NCI-H2196 treated with DMSO at 0.1 percent for 48 hours (cell line): ENCODE data around the gene IQGAP2.
"Not testable (repeated sequence)": the region's sequence is repeated elsewhere in the genome, so short reads cannot be mapped to it uniquely, and the experiment has no call there.

Source experiments
- DNase-seq: peaks from one replicate; lab custom pipeline; 2025; ENCODE audit not compliant: unreplicated experiment; lab: John Stamatoyannopoulos, UW

IQGAP2 gene

DNA sequence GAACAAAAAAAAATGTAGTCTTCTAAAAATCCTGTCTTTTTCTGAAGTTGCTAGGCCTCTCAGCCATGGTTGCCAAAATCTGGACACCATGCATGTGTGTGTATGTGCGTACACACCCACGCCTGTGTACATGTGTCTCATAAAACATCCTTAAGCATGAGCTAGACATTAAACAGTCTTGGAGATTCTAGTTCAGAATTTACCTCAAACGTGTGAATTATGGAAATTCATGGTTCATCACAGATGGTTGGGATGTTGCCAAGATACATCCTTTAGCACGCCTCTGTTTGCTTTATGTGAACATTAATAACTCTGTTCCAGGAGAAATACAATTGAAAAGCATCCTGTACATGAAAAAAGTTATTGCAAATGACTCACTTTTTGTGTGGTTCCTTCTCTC is 167.1 kb downstream of the IQGAP2 start:
- no peak for DNase-seq

DNA sequence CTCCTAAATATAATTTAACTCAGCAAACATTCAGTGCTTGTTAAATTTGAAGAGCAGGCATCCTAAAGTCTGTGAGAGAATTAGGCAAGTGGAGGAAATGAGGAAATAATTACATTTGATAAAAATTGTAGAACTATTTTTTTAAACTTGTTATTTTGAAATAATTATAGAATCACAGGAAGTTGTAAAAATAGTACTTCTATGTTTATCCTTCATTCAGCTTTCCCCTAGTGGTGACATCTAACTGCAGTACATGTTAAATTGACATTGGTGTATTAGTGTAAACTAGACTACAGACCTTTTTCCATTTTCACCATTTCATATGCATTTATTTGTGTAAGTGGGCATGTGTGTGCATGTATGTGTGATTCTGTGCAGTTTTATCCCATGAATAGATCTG is 168.5 kb downstream of the IQGAP2 start:
- DNase-seq, result no peak

DNA sequence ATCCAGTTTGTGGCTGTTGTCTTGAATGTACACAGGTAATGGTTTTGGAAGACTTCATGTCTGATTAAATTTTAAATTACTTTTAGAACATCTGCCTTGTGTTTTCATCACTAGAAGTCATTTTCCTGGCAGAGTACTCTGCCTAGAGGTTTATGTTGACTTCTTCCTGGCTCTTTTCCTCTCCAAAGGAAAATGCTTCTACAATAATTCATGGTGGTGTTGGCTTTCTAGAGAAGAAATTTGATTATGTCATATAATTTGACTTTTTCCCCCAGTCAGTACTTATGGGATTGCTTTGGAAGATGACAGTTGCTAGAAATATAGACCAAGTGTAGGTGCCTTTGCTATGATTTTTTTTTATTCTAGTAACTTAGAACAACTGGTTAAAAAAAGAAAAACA is 173.4 kb downstream of the IQGAP2 start:
- no peak for DNase-seq

DNA sequence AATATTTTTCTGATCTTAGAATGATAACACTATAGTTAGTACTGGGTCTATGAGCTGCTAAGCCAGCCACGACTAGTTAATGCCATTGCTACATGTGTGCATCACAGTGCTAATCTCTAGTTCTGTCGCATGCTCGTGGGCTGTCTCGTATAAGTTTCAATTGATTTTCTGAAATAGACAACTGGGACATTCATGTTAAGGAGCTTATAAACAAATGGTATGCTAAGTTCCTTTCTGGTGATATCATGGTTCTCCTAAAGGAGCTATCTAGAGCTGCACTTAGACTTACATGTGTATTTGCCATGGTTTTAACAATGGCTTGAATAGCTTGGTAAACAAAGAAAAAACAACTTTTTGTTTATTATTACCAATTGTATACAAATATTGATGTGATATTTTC is 173.9 kb downstream of the IQGAP2 start:
- DNase-seq, result no peak

- DNase-seq, result no peak
These were observed 176.3 kb downstream of the IQGAP2 start for GRCh38 chr5:76579166-76579937.

DNA sequence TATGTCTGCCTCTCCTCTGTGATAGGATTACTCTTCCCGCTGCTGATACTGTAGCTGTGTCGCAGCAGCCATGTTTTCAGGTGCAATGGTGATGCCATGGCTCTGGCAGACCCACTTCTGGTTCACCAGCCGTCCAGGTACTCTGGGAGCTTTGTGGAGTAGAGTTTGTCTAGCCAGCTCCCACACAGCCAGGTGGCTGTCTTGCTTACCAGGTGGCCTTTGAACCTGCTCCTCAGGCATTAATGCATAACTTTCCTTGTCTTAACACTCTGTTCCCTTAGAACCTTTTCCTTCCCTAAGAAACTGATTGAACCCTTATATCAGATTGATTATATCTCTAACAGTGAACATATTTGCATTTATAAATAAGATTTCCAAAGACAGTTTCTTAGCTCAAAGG is 177.9 kb downstream of the IQGAP2 start:
- no peak for DNase-seq

DNA sequence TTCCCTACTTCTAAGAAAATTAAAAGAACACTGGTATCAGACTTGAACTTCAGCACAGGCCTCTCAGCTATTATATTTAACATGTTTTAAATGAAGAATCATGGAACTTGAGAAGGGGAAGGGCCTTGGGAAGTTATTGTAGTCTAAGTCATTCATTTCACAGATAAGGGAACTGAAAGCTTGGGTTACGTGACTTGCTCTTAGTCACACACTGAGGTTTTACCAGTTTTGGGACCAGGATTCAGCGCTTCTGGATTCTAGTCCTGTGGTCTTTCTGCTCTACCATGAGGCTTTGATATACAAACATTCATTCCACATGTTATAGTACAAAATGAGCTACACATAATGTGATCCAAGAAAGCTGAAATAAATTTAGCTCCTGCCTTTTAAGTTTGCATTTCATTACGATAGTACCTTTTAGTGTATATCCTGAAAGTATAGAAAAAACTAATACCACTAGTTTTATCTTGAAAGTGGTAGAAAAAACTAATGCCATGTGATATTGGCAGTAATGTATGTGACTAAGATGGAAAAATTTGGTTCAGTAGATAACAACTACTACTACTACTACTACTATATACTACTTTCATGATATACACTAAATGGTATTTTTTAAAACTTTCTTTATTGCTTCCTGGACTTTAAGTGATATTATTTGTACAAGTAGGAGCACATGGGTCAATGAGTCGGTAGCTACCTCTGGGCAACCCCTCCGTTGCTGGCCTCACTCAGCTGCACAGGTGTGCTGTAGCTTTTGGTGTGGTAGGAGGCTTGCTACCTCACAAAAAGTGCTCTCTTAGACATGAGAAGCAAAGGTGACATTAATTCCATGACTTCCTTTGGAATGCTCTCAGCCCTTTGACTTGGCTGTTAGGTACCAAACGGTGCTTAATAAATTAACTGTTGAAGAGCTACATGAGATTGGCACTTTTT is 179.4 kb downstream of the IQGAP2 start:
- no peak for DNase-seq

GRCh38 chr5:76583163-76584047 is 180.3 kb downstream of the IQGAP2 start:
- no peak for DNase-seq

DNA sequence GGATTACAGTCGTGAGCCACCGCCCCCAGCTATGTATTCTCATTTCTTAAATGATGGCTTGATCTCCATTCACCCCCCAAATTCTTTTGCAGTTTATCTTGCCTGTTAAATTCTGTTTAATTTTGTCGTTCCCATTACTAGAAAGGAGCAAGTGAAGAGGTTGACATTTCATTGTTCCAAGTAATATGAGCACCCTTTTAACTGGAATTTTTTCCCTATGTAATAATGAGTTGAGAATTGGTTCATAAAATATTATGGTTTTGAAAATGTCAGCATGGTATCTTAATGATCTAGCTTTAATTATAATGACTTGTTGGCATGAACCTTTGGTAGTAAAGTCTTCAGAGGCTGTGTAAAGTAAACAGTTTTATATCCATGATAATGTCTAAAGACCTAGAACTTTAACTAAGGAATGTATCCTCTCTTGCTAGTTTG is 182.7 kb downstream of the IQGAP2 start:
- DNase-seq, result no peak

GRCh38 chr5:76586531-76586930 is 183.4 kb downstream of the IQGAP2 start:
- no peak for DNase-seq

DNA sequence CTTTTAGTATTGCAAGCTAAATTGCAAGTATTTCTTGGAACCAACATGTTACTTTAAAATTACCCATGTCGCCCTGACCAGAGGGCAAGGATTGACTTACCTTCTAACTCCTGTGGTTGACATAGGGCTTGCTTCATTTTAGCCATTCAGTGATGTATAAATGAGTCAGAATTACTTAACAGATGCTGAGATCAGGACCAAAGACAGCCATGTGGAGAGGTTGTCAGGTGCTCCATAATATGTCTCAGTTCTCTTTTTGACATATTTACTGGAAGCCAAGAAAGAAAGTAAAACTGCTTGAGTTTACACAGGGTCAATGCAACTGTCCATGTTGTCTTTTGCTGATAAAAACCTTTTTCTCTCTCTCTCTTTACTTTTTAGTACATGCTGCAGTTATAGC is 186.9 kb downstream of the IQGAP2 start:
- no peak for DNase-seq

DNA sequence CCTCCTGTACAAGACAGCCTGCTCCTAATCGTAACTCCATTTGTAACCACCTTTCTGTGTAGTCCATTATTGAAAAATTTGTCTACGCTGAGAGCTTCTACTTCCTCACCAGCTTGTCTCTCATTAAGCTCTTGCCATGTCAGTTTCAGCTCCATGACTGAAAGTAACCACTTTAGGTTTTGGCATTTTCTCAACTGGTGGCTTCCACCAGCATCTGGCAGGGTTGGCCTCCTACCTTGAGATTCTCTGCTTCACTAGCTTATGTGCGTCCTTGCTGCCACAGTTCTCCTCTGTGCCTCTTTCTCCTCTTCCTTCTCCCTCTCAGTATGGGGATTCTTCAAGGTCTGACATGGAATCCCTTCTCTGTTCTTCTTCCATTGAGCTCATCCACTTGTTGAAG is 188.3 kb downstream of the IQGAP2 start:
- no peak for DNase-seq

- no peak for DNase-seq
These were observed 189.6 kb downstream of the IQGAP2 start for GRCh38 chr5:76592692-76593091.

- DNase-seq, result no peak
These were observed 191.0 kb downstream of the IQGAP2 start for GRCh38 chr5:76594107-76594506.

- DNase-seq, result no peak
These were observed 192.8 kb downstream of the IQGAP2 start for GRCh38 chr5:76595755-76596481.

- no peak for DNase-seq
These were observed 195.4 kb downstream of the IQGAP2 start for GRCh38 chr5:76598531-76598930.

- no peak for DNase-seq
These were observed 197.6 kb downstream of the IQGAP2 start for GRCh38 chr5:76600716-76601115.

GRCh38 chr5:76601470-76601869 is 198.4 kb downstream of the IQGAP2 start:
- no peak for DNase-seq

DNA sequence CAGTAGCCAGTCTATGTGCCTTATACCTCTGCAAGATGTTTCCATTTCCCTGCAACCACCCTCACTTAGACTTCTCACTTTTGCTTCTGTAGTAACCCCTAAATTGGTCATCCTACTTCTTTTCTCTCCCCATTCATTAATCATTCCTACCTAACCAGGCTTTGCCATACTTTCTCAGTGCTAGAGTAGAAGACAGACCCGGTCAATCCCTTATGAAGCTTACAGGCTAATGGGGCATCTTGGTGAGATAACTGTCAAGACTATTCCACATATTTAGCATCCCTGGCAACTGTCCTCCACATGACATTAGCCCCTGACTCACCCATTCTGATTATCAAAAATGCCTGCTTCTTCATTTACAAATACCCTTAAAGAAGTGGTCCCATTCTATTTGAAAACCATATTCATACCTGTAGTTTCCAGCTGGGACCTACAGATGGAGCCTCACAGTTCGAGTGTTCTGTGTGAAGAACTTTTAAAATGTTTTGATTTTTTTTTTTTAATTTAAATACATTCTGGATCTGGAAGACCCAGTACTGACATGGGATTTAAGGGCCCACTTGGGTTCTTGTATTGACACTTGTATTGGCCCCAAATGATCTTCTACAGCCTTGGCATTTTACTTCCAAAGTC is 199.1 kb downstream of the IQGAP2 start:
- DNase-seq, result no peak

DNA sequence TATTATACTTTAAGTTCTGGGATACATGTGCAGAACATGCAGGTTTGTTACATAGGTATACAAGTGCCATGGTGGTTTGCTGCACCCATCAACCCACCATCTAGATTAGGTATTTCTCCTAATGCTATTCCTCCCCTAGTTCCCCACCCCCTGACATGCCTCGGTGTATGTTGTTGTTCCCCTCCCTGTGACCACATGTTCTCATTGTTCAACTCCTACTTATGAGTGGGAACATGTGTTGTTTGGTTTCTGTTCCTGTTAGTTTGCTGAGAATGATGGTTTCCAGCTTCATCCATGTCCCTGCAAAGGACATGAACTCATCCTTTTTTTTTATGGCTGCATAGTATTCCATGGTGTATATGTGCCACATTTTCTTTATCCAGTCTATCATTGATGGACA is 200.9 kb downstream of the IQGAP2 start:
- not testable (repeated sequence) for DNase-seq
